HL-60 (cell line): ENCODE data around the gene ARHGEF16.

ENCODE experiments used
- DNase-seq, 2 experiments: peaks; one replicate each; pipeline ENCODE4 v3.0.0-alpha.2; 2010 to 2020; ENCODE audit warnings: low read depth in 1 of 2, low spot score in 1 of 2
- H3K27ac ChIP-seq: fragments of 250-450 bp; sonication (Bioruptor Pico); replicated peaks from 2 replicates; pipeline ENCODE4 v1.5.1; 2020; ENCODE audit warnings: mild to moderate bottlenecking, moderate library complexity
- H3K27me3 ChIP-seq: fragments of 250-450 bp; sonication (Bioruptor Pico); 2 replicates; pipeline ENCODE4 v1.5.1; 2021; ENCODE audit warnings: mild to moderate bottlenecking, moderate library complexity; ENCODE audit not compliant: insufficient read depth, poor library complexity, severe bottlenecking
- H3K4me3 ChIP-seq: replicated peaks from 2 replicates; pipeline ENCODE4 v1.5.1; 2011; ENCODE audit warnings: mild to moderate bottlenecking, control low read depth, low read length; ENCODE audit not compliant: insufficient read depth
- CTCF ChIP-seq: IDR thresholded peaks from one replicate; pipeline ENCODE4 v1.5.1; 2011; ENCODE audit warnings: low read length, control low read depth, inconsistent platforms; ENCODE audit not compliant: insufficient read depth
- GABPA ChIP-seq: IDR thresholded peaks from 2 replicates; pipeline ENCODE4 v1.6.1; 2012; ENCODE audit warnings: low read depth
- POLR2AphosphoS5 ChIP-seq: IDR thresholded peaks from 2 replicates; pipeline ENCODE4 v1.6.1; 2012; ENCODE audit warnings: low read depth
- REST ChIP-seq: IDR thresholded peaks from 2 replicates; pipeline ENCODE4 v1.6.1; 2012; ENCODE audit warnings: low read depth; ENCODE audit not compliant: insufficient replicate concordance
- SPI1 ChIP-seq: IDR thresholded peaks from 2 replicates; pipeline ENCODE4 v1.6.1; 2012; ENCODE audit warnings: low read depth, mild to moderate bottlenecking, borderline replicate concordance

The ARHGEF16 gene

GRCh38 chr1:3431686-3432085, 22.8 kb upstream of the ARHGEF16 start:
- no peak overlapping the region for H3K27ac ChIP-seq
- peaks cover 2% of the 10 kb centered on the region for H3K27me3 ChIP-seq
- no peak for TF ChIP-seq SPI1
- TF ChIP-seq POLR2AphosphoS5, result no peak
- no peak for TF ChIP-seq GABPA
- no peak for TF ChIP-seq CTCF
- no peak for TF ChIP-seq REST
- no peak for DNase-seq
- H3K4me3 ChIP-seq, result no peak overlapping the region

GRCh38 chr1:3432306-3432705, 22.2 kb upstream of the ARHGEF16 start:
- DNase-seq, result no peak
- Histone ChIP-seq H3K27ac (no peak overlapping the region), H3K27me3 (peaks cover 2% of the 10 kb centered on the region), H3K4me3 (no peak overlapping the region)
- TF ChIP-seq POLR2AphosphoS5 (no peak), CTCF (no peak), GABPA (no peak), REST (no peak), SPI1 (no peak)

GRCh38 chr1:3433076-3433475, 21.4 kb upstream of the ARHGEF16 start:
- Histone ChIP-seq H3K4me3 (no peak overlapping the region), H3K27me3 (peaks cover 2% of the 10 kb centered on the region), H3K27ac (no peak overlapping the region)
- no peak for DNase-seq
- TF ChIP-seq GABPA (no peak), CTCF (no peak), REST (no peak), SPI1 (no peak), POLR2AphosphoS5 (no peak)
